Colon (tissue), 2 donors: ENCODE results near the gene MAST4.
"Not testable (repeated sequence)": the region's sequence is repeated elsewhere in the genome, so short reads cannot be mapped to it uniquely, and the experiment has no call there.

ENCODE experiments used
- FAIRE-seq: peaks from 2 replicates; lab custom pipeline; 2012; peaks lifted over from hg19 to GRCh38; lab: Jason Lieb, UNC
- donor health status: control.
- donor health status: control.

The MAST4 gene

GRCh38 chr5:66812291-66812690 lies 216.1 kb downstream of the MAST4 start:
- FAIRE-seq, result no peak

DNA sequence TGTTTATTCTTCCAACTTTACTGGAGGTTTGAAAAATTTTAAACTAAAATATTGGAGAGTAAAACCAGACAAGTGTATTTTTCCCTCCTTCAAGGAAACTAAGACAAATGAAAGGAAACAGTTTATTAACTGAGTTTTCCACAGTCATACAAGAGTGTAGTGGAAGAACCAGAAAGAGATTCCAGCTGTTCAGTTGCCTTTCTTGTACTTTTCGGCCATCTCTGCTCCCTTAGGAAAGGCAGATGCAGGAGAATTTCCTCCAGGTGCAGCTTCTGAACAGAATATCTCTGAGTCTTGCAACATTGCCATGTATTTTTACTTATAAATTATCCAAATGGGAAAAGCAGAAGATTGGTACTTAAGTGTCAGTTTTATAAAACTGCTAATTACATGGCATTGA lies 217.1 kb downstream of the MAST4 start:
- no peak for FAIRE-seq

DNA sequence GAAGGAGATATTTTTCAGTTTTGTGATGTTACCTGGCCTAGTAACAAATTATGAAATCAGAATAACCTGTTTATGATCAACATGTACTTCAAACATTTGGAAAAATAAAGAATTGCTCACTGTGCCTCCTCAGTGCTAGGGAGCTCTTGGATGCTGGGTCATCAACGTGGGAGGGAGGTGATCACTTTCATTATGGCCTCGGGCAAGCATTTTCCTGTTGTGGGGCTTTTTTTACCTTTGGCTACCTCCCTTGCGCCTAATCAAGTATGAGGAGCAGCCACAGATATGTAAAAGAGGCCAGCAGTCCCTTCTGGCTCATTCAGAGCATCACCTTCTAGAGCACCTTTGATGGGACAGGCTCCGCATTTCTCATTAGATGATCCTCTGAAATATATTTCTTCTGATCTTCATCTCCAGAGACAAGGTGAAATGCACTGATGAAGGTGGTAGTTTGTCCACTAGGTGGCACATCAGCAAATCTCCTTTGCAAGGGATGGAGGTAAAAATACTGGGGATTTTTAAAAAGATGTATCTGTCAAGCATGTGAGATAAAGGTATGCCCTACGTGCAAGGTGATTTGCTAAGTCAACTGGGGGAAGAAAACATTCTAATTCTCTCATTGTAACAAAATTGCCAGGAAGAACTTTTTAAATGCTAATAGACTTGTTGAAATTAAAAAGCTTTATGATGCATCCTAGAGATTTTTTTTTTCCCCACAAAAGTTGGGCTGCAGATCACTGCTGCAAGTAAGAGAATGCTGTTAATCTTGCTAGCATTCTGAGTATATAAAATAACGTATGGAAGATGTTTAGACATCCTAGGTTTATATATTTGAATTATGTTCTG lies 218.2 kb downstream of the MAST4 start:
- no peak for FAIRE-seq

DNA sequence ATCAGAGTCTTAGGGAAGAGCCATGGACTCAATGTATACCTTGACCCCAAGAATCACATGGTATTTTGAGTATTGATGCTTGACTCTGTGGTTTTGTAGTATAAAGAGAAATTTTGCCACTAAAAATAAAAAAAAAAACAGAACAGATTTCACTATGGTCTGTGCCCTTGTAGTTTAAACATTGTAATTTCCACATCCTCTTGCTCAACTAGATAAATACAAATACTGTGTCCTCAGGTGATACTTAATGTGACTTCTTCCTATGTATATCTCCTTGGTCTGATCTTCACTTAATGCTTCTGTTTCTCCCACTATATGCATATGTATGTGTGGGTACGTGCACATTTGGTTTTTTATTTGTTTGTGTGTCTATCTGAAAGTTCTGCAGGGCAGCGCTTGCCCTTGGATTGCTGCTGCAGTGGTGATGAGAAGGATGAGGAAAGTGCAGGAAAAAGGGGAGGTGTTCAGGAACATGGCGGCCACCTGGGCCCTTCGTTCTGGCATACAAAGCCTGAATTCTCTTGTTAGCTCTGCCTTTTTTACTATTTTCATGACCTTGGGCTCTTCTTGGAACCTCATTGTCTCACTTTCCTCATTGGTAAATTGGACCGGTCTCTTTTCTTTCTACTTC lies 222.2 kb downstream of the MAST4 start:
- no peak for FAIRE-seq

DNA sequence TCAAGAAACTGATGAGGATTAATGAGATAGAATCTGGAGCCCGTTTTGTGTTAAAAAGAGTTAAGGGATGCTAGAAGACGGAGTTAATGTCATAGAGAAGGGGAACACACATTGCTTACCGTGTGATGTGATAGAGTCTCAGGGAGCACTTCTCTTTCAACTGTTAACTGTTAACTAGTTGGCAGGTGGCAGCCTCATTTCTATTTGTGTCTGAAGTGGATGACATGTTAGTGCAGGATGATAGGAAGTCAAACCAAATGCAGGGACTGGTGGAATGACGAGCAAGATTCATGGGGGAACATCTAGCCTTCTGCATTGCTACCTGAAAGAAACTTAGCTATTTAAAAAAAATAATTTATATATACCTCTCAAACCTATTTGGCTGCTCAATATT lies 222.7 kb downstream of the MAST4 start:
- FAIRE-seq, result no peak

DNA sequence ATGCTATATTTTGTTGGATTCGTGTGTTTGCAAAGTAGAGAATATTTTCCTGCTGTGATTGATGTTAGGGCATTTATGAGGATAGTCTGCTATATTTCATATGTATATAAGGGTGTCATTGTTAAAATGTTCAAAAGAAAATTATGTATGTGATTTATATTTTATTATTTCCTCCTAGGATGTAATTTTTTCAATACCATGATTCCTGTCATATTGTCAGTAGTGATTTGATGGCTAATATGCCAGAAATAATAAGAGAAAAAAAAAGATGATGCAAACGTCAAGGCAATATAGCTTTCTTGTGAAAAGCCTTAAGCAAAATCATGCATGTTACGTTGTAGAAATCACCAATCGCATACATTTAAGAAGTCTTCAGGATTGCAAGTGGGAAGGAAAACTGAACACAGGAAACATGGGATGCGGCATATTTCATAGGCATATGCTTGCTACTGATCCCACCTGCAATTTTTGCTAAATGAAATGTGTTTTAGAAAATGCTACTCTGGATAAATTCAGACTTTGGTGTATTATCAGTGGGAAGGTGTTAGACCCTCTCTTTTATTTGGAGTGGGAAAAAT lies 224.5 kb downstream of the MAST4 start:
- no peak for FAIRE-seq

DNA sequence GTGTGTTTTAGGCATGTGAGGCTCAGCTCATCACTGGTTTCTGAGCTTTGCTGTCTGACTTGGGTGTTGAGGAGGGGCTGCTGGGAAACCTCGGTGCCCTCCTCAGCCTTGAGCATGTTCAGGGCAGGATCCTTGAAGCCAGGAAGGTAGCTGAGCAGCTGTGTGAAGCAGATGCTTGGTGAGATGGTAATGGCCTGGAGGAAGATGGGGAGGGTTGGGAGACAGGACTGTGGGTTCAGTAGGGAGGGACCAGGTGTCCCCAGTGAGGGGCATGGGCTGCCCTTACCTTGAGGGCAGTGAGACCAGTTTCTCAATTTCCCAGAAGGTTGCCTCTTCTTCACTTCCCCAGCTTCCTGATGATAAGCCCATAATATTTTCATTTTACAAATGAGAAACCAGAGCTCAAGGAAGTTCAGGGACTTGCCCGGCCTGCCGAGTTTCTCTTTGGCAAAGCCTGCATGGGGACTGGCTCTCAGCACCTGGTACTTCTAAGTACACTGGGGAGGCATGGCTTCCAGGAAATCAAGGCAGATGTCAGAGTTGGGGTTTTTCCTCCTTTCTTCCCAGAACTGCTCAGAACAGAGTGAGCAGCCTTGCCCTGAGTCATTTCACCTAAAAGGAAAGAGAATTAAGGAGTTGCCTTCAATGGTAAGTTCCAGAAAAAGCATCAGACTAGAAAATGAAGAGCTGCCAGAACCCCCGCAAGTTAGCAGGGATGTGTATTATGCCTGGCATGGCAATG lies 225.7 kb downstream of the MAST4 start:
- FAIRE-seq, result no peak

GRCh38 chr5:66822906-66823305 lies 226.7 kb downstream of the MAST4 start:
- not testable (repeated sequence) for FAIRE-seq

DNA sequence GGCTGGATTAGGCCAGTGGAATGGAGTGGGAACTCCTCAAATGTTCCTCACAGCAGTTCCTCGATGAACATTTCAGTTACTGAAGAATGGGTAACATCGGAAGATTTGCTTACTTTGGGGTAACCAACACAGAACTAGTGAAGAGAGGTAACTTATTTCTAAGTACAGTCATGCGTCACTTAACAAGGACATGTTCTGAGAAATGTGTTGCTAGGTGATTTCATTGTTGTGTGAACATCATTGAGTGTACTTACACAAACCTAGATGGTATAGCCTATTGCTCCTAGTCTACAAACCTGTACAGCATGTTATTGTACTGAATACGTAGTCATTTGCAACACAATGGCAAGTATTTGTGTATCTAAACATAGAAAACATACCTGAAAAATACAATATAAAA lies 228.3 kb downstream of the MAST4 start:
- FAIRE-seq, result no peak

- FAIRE-seq, result no peak
Observed at GRCh38 chr5:66826263-66826662, 230.1 kb downstream of the MAST4 start.

DNA sequence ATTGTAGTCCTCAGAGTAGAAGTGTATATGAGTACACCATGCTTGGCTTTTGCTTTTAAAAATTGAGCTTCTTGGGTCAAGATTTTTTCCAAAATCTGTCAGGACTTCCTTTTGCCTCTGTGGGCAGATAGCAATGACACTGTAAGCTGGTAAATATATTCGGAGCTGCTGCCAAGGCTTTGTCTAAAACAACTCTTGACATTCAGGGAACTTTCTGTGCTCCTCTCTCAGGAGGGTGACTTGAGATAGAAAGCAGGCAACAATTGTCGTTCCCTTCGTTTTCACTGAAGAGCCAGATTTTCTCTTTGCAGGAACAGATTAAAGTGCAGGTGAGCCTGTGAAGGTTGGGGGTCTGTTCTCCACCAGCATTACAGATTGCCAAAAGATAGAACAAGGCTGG lies 230.5 kb downstream of the MAST4 start:
- no peak for FAIRE-seq

DNA sequence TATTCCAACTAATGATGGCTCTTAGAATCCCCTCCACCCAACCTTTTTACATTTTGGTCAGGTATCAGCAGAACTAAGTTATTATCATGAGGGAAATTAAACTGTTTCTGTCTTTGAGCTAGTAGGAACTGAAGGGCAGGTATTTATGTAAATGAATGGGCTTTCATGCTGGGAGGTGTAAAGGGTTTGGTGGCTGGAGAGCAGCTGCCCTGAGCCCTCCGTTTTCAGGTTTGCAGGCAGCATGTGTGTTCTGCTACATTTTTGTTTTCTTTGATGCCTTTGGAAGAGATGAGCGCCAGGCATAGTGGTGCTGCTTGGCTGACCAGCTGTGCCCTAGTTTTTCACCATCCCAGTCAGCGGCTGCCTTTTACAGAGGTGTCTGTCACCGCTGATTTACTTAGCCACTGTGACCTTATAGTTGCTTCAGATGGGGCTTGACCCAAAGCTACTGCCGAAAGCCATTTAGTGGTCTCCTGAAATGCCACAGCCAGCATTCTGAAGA lies 231.9 kb downstream of the MAST4 start:
- FAIRE-seq, result no peak

- FAIRE-seq, result no peak
Observed at GRCh38 chr5:66828548-66829357, 232.6 kb downstream of the MAST4 start.

DNA sequence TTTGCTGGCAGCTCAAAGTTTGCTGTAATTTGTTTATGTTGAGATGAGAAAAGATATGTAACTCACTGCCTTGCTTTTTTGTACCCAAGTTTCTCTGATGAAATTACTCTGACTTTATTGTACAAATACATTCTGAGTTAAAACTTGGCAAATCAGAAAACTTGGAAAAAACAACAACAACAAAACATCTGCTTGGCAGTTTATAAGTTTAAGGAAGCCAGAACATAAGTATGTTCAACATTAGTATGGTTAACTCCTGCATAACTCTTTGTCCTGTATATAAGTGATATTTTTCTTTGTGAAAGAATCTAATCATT lies 233.1 kb downstream of the MAST4 start:
- FAIRE-seq, result no peak

DNA sequence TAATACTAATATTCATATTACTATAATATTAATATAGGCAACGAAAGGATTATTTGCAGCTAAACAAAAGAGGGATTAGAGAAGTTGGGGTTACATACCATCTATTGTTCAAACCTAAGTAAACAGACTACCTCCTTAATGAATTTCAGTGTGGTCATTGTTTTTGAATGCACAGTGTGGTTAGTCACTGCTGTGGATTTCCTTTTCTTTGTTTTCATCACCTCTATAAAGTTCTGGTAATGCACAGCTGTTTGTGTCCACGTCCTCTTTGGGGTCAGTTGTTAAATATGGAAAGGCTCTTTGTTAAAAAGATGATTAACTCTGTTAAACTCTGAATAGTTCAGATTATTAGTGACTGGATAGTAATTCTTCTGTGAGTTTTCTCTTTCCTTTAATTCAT lies 233.6 kb downstream of the MAST4 start:
- no peak for FAIRE-seq

DNA sequence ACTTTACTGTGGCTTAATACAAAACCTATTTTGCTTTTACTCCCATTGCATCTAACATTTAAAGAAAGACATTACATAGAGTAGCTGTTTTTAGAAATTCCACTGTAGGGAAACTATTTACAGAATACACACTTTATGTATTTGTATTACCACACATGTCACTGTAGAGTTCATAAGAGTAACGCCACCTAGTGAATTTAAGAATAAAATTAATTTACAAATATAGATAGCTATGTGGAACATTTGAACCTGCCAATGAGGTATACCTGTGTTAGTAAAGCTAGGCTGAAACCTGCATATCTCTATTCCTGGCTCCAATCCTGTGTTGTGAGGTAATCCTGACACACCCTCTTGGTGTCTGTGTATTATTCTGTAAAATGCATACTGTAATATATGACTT lies 234.4 kb downstream of the MAST4 start:
- FAIRE-seq, result no peak

DNA sequence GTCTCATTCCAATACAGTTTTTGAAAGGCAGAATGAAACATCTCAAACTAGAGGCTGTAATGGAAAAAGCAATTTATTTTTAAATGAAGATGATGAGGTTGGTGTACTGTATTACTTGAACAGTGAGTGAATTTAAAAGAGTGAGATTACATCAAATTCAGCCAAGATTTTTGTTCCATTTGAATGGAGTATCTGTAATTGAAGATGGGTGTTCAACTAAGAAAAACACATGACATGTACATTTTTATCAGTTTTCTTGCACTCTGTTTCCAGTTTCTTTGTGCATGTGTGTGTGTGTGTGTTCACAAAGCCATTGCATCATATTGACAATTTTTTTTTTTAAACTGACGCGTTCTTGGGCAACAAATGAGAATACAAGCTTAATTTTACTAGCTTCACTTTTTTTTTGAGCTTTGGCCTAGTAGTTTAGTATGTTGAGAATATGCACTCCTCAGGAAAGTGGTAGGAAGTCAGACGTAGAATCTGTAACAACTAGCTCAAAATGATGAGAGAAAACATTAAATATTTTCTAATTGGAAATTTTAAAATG lies 243.5 kb downstream of the MAST4 start:
- FAIRE-seq, result no peak

DNA sequence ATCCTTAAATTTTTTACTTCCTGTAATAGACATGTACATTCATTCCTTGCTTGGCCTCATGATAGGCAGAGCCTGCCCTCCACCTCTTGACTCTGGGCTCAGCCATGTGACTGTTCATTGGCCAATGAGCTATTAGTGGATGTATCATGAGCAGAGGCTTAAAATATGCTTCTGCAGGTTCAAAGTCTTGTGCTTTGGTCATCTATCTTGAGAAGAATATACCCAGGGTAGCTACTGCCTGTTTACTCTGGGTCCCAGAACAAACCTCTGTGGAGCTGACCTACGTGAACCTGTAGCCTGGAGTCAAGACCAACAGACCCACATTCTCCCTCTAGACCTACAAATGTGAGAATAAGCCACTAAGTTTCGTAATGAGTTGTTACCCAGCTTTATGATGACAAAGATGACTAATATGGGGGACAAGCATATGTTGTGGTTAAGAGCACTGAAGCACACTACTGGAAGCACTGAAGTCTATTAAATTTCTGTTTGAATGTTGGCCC lies 244.4 kb downstream of the MAST4 start:
- FAIRE-seq, result no peak

GRCh38 chr5:66841264-66841663 lies 245.1 kb downstream of the MAST4 start:
- no peak for FAIRE-seq

- no peak for FAIRE-seq
Observed at GRCh38 chr5:66842540-66842939, 246.3 kb downstream of the MAST4 start.

- no peak for FAIRE-seq
Observed at GRCh38 chr5:66843065-66843464, 246.9 kb downstream of the MAST4 start.
